ENCODE data around the gene LENEP. TPM values are rescaled to one million over a fixed set of nuclear protein-coding genes. Genes with fewer than 3 reads are reported as not detected.

LENEP gene
- total RNA-seq, 2 experiments from 2014 or later: not detected

DNA sequence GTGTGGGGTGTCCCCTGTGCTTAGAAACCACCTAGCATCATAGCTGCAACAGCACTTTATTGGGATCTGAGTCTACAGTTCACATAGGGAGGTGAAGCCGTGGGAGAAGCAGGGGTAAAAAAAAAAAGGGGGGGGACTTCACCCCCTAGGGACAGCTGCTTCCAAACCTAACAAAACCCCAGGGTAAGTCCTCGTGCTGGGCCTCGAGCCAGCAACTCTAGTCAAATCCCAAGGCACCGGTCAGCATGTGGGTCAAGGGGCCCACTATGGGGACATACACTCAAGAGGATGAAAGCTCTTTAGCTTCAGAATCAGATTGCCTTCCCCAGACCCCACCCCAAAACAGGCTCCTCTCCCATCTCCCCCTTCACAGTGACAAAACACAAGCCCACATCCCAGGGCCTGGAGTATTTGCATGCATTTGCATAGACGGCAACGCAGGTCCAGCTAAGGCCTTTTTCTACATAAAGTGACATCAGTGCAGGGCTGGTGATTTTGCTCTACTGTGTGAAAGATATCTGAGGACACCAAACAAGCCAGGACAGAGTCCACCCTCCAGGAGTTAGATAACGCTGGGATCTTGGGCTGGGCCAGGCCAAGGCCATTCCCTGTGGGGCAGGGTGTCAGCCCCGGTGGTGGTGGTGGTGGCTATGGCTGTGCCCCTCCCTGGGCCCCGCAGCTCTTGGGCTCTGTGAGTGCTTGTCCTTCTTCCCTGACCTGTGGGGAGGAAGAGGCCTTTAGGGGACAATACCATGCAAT, 48.8 kb upstream of the LENEP start:
- POLR2A ChIA-PET: interaction anchor here (1.2 to 2.1 kb wide), 4 partner anchors 8 to 385 kb away, joined by 3 to 15 read pairs (median 5); partner anchors contain the start of gene PMVK
- Mint-ChIP-seq H3K27me3 (no peaks in the 10 kb centered on the region), H3K27ac (peak overlapping the region; percentile 94), H3K36me3 (ENCODE audit: low read depth) (peaks cover 64% of the 10 kb centered on the region), H3K4me1 (ENCODE audit: low read depth) (peaks cover 56% of the 10 kb centered on the region), H3K4me3 (peak overlapping the region; percentile 61), H3K9me3 (no peaks in the 10 kb centered on the region)
- H3K9me3 ChIP-seq (ENCODE audit: control insufficient read depth in 1 of 2, insufficient read depth in 1 of 2, low read length in 2 of 2): no peaks in the 10 kb centered on the region
- CTCF ChIA-PET: interaction anchor here (0.6 to 1.1 kb wide), 6 partner anchors 17 to 335 kb away, joined by 3 to 5 read pairs (median 3); partner anchors contain the start of gene PYGO2
- ATAC-seq (ENCODE audit: poor library complexity) (no peak), DNase-seq (no peak)
- H3K4me1 ChIP-seq (ENCODE audit: insufficient read depth, low read length): peaks cover 79% of the 10 kb centered on the region
- peaks cover 52% of the 10 kb centered on the region for H3K36me3 ChIP-seq (ENCODE audit: insufficient read depth, low read length)
- no peaks in the 10 kb centered on the region for H3K27me3 ChIP-seq (ENCODE audit: control insufficient read depth in 1 of 2, insufficient read depth in 2 of 2, low read length in 2 of 2)
- TF ChIP-seq, protein P1, sequence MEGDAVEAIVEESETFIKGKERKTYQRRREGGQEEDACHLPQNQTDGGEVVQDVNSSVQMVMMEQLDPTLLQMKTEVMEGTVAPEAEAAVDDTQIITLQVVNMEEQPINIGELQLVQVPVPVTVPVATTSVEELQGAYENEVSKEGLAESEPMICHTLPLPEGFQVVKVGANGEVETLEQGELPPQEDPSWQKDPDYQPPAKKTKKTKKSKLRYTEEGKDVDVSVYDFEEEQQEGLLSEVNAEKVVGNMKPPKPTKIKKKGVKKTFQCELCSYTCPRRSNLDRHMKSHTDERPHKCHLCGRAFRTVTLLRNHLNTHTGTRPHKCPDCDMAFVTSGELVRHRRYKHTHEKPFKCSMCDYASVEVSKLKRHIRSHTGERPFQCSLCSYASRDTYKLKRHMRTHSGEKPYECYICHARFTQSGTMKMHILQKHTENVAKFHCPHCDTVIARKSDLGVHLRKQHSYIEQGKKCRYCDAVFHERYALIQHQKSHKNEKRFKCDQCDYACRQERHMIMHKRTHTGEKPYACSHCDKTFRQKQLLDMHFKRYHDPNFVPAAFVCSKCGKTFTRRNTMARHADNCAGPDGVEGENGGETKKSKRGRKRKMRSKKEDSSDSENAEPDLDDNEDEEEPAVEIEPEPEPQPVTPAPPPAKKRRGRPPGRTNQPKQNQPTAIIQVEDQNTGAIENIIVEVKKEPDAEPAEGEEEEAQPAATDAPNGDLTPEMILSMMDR (IDR thresholded peaks at IDR 0.05): no peak
- H3K4me3 ChIP-seq (ENCODE audit: low read length): no peak overlapping the region
- H3K27ac ChIP-seq (ENCODE audit: low read depth in 1 of 2, low read length in 2 of 2): peak overlapping the region; percentile 42 to 80
- intact Hi-C loops (cut with DNase I, micrococcal nuclease): no loop called here

DNA sequence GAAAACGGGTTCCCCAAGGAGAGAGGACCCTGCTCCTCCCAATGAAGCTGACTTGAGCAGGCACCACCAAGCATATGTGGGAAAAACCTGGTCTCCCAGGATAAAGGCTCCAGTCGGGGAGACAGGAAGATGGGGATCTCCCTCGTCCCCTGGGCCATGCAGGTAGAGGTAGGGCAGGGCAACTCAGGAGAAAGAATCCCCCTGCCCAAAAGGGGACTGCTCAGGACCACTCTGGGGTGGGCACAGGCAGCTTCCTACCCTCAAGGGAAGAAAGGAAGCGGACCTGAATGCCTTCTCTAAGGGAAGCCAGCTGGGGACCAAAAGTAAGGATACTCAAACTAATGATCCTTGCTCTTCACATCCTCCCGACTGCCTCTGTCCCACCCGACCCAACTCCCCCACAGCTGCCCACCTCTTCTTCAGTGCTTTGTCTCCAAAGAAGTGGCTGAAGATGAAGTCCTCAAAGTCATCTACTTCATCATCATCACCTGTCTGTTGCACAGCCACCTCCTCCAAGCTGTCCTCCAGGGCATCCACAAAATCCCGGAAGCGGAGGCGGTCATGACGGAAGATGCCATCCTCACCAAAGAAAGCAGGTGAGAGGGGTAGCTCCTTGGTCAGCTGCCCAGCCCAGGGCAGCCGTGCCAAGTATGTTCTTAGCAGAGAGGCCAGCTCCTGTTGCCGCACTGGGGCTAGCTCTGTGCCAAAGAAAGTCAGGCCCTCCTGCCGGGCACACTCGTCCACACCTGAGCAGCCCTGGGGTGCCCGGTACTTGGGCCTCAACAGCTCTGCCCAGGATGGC, 48.0 kb upstream of the LENEP start:
- CTCF ChIA-PET: interaction anchor here (1.0 kb wide), 1 partner anchor 140 kb away, joined by 3 read pairs; no protein-coding TSS in a partner anchor
- Histone ChIP-seq H3K4me1 (ENCODE audit: insufficient read depth, low read length) (peaks cover 79% of the 10 kb centered on the region), H3K4me3 (ENCODE audit: low read length) (no peak overlapping the region), H3K9me3 (ENCODE audit: control insufficient read depth in 1 of 2, insufficient read depth in 1 of 2, low read length in 2 of 2) (no peaks in the 10 kb centered on the region), H3K36me3 (ENCODE audit: insufficient read depth, low read length) (peaks cover 55% of the 10 kb centered on the region), H3K27me3 (ENCODE audit: control insufficient read depth in 1 of 2, insufficient read depth in 2 of 2, low read length in 2 of 2) (no peaks in the 10 kb centered on the region), H3K27ac (ENCODE audit: low read depth in 1 of 2, low read length in 2 of 2) (no peak overlapping the region)
- peak in 1 of 14 experiments; percentile 40 for DNase-seq
- Mint-ChIP-seq H3K4me3 (no peak overlapping the region), H3K4me1 (ENCODE audit: low read depth) (peaks cover 53% of the 10 kb centered on the region), H3K27ac (peak overlapping the region; percentile 94), H3K36me3 (ENCODE audit: low read depth) (peaks cover 68% of the 10 kb centered on the region), H3K9me3 (no peaks in the 10 kb centered on the region), H3K27me3 (no peaks in the 10 kb centered on the region)
- no peak for ATAC-seq (ENCODE audit: poor library complexity)
- intact Hi-C loops (cut with DNase I, micrococcal nuclease): no loop called here
- POLR2A ChIA-PET: interaction anchor here (0.6 to 2.1 kb wide), 3 partner anchors 9 to 1034 kb away, joined by 3 to 15 read pairs (median 3); partner anchors contain the start of gene PMVK
- TF ChIP-seq, protein P1 (IDR thresholded peaks at IDR 0.05): no peak

DNA sequence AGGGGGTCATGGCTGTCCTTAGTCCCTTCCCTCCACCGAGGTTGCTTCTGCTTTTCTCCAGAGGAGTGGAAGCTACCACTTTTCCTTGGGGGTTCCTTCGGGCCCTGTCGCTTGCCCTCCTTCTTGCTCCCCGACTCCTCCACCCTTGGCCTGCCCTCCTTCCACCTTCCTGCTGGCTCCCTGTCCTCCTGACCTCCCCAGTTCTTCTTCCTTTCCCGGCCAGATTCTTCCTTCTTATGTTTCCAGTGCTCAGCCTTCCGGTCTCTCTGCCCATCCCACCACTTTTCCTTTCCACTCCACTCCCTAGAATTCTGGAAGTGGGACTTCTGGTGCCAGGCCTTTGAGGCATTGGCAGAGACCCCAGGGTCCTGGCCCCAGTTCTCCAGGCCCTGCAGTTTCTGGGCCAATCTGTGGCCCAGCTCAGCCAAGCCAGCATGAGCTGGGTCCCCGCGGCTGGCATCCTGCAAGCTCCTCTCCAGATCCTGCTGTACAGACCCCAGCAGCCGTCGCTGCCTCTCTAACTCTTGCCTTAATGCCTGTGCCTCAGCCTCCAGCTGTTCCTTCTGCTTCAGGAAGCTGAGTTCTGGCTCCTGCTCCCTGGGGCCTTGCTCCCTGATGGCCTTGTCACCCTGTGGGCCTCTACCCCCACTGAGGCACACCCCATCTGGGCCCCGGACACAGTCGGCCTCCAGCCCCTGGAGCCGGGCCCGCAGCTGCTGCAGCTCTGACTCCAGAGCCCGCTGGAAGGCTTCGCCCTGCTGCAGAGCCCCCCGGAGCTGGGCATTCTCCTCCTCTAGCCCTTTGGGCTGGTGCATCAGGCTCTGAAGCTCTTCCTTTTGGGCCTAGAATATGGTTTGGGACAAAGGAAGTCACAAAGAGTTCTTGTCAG, 47.2 kb upstream of the LENEP start:
- Histone ChIP-seq H3K36me3 (ENCODE audit: insufficient read depth, low read length) (peaks cover 63% of the 10 kb centered on the region), H3K4me3 (ENCODE audit: low read length) (no peak overlapping the region), H3K9me3 (ENCODE audit: control insufficient read depth in 1 of 2, insufficient read depth in 1 of 2, low read length in 2 of 2) (no peaks in the 10 kb centered on the region), H3K4me1 (ENCODE audit: insufficient read depth, low read length) (peaks cover 79% of the 10 kb centered on the region), H3K27me3 (ENCODE audit: control insufficient read depth in 1 of 2, insufficient read depth in 2 of 2, low read length in 2 of 2) (no peaks in the 10 kb centered on the region), H3K27ac (ENCODE audit: low read depth in 1 of 2, low read length in 2 of 2) (peak overlapping the region in 1 of 2 donors; percentile 3)
- H3K27me3 Mint-ChIP-seq: no peaks in the 10 kb centered on the region
- intact Hi-C loops (cut with DNase I, micrococcal nuclease): no loop called here
- ChIA-PET CTCF (no interaction called here), POLR2A (interaction anchor here (0.6 to 2.1 kb wide), 3 partner anchors 10 to 1033 kb away, joined by 3 to 15 read pairs (median 3); partner anchors contain the start of gene PMVK)
- no peak for ATAC-seq (ENCODE audit: poor library complexity)
- H3K4me3 Mint-ChIP-seq: peak overlapping the region; percentile 3
- H3K9me3 Mint-ChIP-seq: no peaks in the 10 kb centered on the region
- H3K36me3 Mint-ChIP-seq (ENCODE audit: low read depth): peaks cover 74% of the 10 kb centered on the region
- H3K4me1 Mint-ChIP-seq (ENCODE audit: low read depth): peaks cover 50% of the 10 kb centered on the region
- DNase-seq: peak in 1 of 14 experiments; percentile 34
- TF ChIP-seq, protein P1 (IDR thresholded peaks at IDR 0.05): no peak
- peak overlapping the region; percentile 84 for H3K27ac Mint-ChIP-seq

All from CD4-positive, alpha-beta T cell (primary cell).